ENCODE measurements around the gene OSBPL5.

GRCh38 chr11:3150726-3151125 is 14.4 kb downstream of the OSBPL5 start:
- no peak for TF ChIP-seq POLR2A (IDR thresholded peaks at IDR 0.05)
- TF ChIP-seq, protein P1, sequence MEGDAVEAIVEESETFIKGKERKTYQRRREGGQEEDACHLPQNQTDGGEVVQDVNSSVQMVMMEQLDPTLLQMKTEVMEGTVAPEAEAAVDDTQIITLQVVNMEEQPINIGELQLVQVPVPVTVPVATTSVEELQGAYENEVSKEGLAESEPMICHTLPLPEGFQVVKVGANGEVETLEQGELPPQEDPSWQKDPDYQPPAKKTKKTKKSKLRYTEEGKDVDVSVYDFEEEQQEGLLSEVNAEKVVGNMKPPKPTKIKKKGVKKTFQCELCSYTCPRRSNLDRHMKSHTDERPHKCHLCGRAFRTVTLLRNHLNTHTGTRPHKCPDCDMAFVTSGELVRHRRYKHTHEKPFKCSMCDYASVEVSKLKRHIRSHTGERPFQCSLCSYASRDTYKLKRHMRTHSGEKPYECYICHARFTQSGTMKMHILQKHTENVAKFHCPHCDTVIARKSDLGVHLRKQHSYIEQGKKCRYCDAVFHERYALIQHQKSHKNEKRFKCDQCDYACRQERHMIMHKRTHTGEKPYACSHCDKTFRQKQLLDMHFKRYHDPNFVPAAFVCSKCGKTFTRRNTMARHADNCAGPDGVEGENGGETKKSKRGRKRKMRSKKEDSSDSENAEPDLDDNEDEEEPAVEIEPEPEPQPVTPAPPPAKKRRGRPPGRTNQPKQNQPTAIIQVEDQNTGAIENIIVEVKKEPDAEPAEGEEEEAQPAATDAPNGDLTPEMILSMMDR (IDR thresholded peaks at IDR 0.05), result no peak
